Measurements from ENCODE around the gene SIDT2.

DNA sequence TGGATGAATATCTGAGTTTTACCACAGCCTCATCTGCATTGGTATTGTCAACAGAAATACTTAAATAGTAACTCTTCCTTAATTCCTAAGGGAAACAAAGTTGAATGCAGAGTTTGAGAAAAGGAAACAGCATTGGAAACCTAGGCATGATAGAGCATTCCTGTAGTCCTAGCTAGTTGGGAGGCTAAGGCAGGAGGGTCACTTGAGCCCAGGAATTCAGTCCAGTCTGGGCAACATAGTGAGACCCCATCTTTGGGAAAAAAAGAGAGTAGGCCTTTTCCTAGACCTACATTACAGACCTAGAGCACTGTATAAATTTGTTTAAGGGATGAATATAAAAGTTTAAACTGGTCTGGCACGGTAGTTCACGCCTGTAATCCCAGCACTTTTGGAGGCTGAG is 21.0 kb upstream of the SIDT2 start:
- TF ChIP-seq, protein P1, sequence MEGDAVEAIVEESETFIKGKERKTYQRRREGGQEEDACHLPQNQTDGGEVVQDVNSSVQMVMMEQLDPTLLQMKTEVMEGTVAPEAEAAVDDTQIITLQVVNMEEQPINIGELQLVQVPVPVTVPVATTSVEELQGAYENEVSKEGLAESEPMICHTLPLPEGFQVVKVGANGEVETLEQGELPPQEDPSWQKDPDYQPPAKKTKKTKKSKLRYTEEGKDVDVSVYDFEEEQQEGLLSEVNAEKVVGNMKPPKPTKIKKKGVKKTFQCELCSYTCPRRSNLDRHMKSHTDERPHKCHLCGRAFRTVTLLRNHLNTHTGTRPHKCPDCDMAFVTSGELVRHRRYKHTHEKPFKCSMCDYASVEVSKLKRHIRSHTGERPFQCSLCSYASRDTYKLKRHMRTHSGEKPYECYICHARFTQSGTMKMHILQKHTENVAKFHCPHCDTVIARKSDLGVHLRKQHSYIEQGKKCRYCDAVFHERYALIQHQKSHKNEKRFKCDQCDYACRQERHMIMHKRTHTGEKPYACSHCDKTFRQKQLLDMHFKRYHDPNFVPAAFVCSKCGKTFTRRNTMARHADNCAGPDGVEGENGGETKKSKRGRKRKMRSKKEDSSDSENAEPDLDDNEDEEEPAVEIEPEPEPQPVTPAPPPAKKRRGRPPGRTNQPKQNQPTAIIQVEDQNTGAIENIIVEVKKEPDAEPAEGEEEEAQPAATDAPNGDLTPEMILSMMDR (conservative IDR thresholded peaks at IDR 0.05) = no peak
- TF ChIP-seq ZFX (IDR thresholded peaks at IDR 0.05) = no peak
